DMS 273 treated with DMSO at 0.1 percent for 48 hours (cell line): ENCODE measurements around the gene ARL2.
A peak's percentile ranks its signal among the peaks of the same experiment; 100 is the strongest.
"Not testable (repeated sequence)": the region's sequence is repeated elsewhere in the genome, so short reads cannot be mapped to it uniquely, and the experiment has no call there.

Experiments used
- DNase-seq: peaks from one replicate; lab custom pipeline; 2025; lab: John Stamatoyannopoulos, UW

Gene ARL2

GRCh38 chr11:65008016-65008415 is 5.9 kb upstream of the ARL2 start:
- no peak for DNase-seq

- DNase-seq: no peak
These were observed 5.1 kb upstream of the ARL2 start for GRCh38 chr11:65008873-65009272.

GRCh38 chr11:65013130-65013887 is 651 bp upstream of the ARL2 start:
- peak; percentile 64 for DNase-seq

- DNase-seq: no peak
These were observed 817 bp downstream of the ARL2 start for GRCh38 chr11:65014726-65015227.

GRCh38 chr11:65016705-65017104 is 2.7 kb downstream of the ARL2 start:
- DNase-seq: no peak

- no peak for DNase-seq
These were observed 4.0 kb downstream of the ARL2 start for GRCh38 chr11:65017937-65018336.

- no peak for DNase-seq
These were observed 5.9 kb downstream of the ARL2 start for GRCh38 chr11:65019824-65020223.

- no peak for DNase-seq
These were observed 7.0 kb downstream of the ARL2 start for GRCh38 chr11:65021003-65021402.

GRCh38 chr11:65021509-65021908 is 7.5 kb downstream of the ARL2 start:
- DNase-seq: no peak

GRCh38 chr11:65023502-65023901 is 9.5 kb downstream of the ARL2 start:
- not testable (repeated sequence) for DNase-seq

- DNase-seq: no peak
These were observed 12.8 kb downstream of the ARL2 start for GRCh38 chr11:65026810-65027209.

GRCh38 chr11:65027213-65028067 is 13.5 kb downstream of the ARL2 start, which contains the start of gene SNX15:
Gene SNX15 (plus strand): TSS chr11:65027439. CDS start chr11:65027538, 99 bp downstream.
- peak; percentile 87 for DNase-seq

GRCh38 chr11:65032216-65032615 is 18.3 kb downstream of the ARL2 start:
- DNase-seq: no peak

- DNase-seq: no peak
These were observed 20.5 kb downstream of the ARL2 start for GRCh38 chr11:65034423-65034822.

- no peak for DNase-seq
These were observed 21.6 kb downstream of the ARL2 start for GRCh38 chr11:65035579-65035978.

GRCh38 chr11:65036931-65037330 is 23.0 kb downstream of the ARL2 start:
- DNase-seq: no peak

GRCh38 chr11:65040520-65040846 is 26.5 kb downstream of the ARL2 start:
- no peak for DNase-seq

GRCh38 chr11:65040847-65041622 is 27.1 kb downstream of the ARL2 start, which contains the start of gene SAC3D1:
Gene SAC3D1 (plus strand): TSS chr11:65041210. CDS start chr11:65041293, 83 bp downstream.
- peak; percentile 89 for DNase-seq

- DNase-seq: no peak
These were observed 28.9 kb downstream of the ARL2 start for GRCh38 chr11:65042891-65043290.

GRCh38 chr11:65043881-65044501 is 30.0 kb downstream of the ARL2 start:
- no peak for DNase-seq

- no peak for DNase-seq
These were observed 31.1 kb downstream of the ARL2 start for GRCh38 chr11:65045061-65045460.

GRCh38 chr11:65045728-65046127 is 31.8 kb downstream of the ARL2 start:
- DNase-seq: no peak
